Adipocyte (in vitro differentiated cells): ENCODE data around the gene BPIFB3.
"Not testable (repeated sequence)": the region's sequence is repeated elsewhere in the genome, so short reads cannot be mapped to it uniquely, and the experiment has no call there.

Source experiments
- DNase-seq: peaks from one replicate; pipeline ENCODE4 v3.0.0-alpha.2; 2015; ENCODE audit warnings: low read depth
- H3K27me3 ChIP-seq: replicated peaks from 2 replicates; pipeline ENCODE4 v1.7.0; 2013; ENCODE audit warnings: mild to moderate bottlenecking, low read length, moderate library complexity; ENCODE audit not compliant: control insufficient read depth, insufficient read depth
- H3K36me3 ChIP-seq: 2 replicates; pipeline ENCODE4 v1.7.0; 2013; ENCODE audit warnings: low read length, mild to moderate bottlenecking, moderate library complexity; ENCODE audit not compliant: control insufficient read depth, insufficient read depth, severe bottlenecking
- H3K4me1 ChIP-seq: 2 replicates; pipeline ENCODE4 v1.7.0; 2013; ENCODE audit warnings: mild to moderate bottlenecking, low read length, moderate library complexity; ENCODE audit not compliant: control insufficient read depth, insufficient read depth
- H3K4me3 ChIP-seq: 2 replicates; pipeline ENCODE4 v1.7.0; 2013; ENCODE audit warnings: mild to moderate bottlenecking, low read length, moderate library complexity
- H3K9ac ChIP-seq: 2 replicates; pipeline ENCODE4 v1.7.0; 2013; ENCODE audit warnings: mild to moderate bottlenecking, low read length, moderate library complexity
- H3K9me3 ChIP-seq: 2 replicates; pipeline ENCODE4 v1.7.0; 2013; ENCODE audit warnings: mild to moderate bottlenecking, low read length, moderate library complexity; ENCODE audit not compliant: control insufficient read depth

The BPIFB3 gene

GRCh38 chr20:33034901-33035492, 18.7 kb upstream of the BPIFB3 start:
- Histone ChIP-seq H3K4me3 (no peak overlapping the region), H3K9ac (no peak overlapping the region), H3K4me1 (no peaks in the 10 kb centered on the region), H3K27me3 (peaks cover 75% of the 10 kb centered on the region), H3K36me3 (no peaks in the 10 kb centered on the region), H3K9me3 (no peaks in the 10 kb centered on the region)
- DNase-seq, result no peak

GRCh38 chr20:33037456-33037855, 16.2 kb upstream of the BPIFB3 start:
- H3K36me3 ChIP-seq, result no peaks in the 10 kb centered on the region
- H3K27me3 ChIP-seq, result peaks cover 60% of the 10 kb centered on the region
- DNase-seq, result no peak
- no peaks in the 10 kb centered on the region for H3K9me3 ChIP-seq
- no peak overlapping the region for H3K9ac ChIP-seq
- no peak overlapping the region for H3K4me3 ChIP-seq
- no peaks in the 10 kb centered on the region for H3K4me1 ChIP-seq

GRCh38 chr20:33038243-33038642, 15.5 kb upstream of the BPIFB3 start:
- Histone ChIP-seq H3K9me3 (no peaks in the 10 kb centered on the region), H3K36me3 (no peaks in the 10 kb centered on the region), H3K4me3 (no peak overlapping the region), H3K27me3 (peaks cover 54% of the 10 kb centered on the region), H3K9ac (no peak overlapping the region), H3K4me1 (no peaks in the 10 kb centered on the region)
- DNase-seq, result no peak

- Histone ChIP-seq H3K36me3 (no peaks in the 10 kb centered on the region), H3K27me3 (peaks cover 22% of the 10 kb centered on the region), H3K9me3 (peaks cover 18% of the 10 kb centered on the region), H3K9ac (no peak overlapping the region), H3K4me3 (no peak overlapping the region), H3K4me1 (no peaks in the 10 kb centered on the region)
- no peak for DNase-seq
Observed at GRCh38 chr20:33042430-33042829, 11.3 kb upstream of the BPIFB3 start.

- Histone ChIP-seq H3K27me3 (peaks cover 17% of the 10 kb centered on the region), H3K36me3 (no peaks in the 10 kb centered on the region), H3K9me3 (peaks cover 18% of the 10 kb centered on the region), H3K4me3 (no peak overlapping the region), H3K9ac (no peak overlapping the region), H3K4me1 (no peaks in the 10 kb centered on the region)
- DNase-seq, result no peak
Observed at GRCh38 chr20:33042983-33043730, 10.5 kb upstream of the BPIFB3 start.

- Histone ChIP-seq H3K4me1 (no peaks in the 10 kb centered on the region), H3K9ac (no peak overlapping the region), H3K4me3 (no peak overlapping the region)
Observed at GRCh38 chr20:33043731-33044181, 9.9 kb upstream of the BPIFB3 start.

GRCh38 chr20:33045129-33045721, 8.5 kb upstream of the BPIFB3 start:
- H3K4me1 ChIP-seq, H3K36me3 ChIP-seq, H3K4me3 ChIP-seq, H3K9ac ChIP-seq, DNase-seq, H3K27me3 ChIP-seq: not testable (repeated sequence)
- H3K9me3 ChIP-seq, result peaks cover 18% of the 10 kb centered on the region

More at GRCh38 chr20:33043731-33044181, 9.9 kb upstream of the BPIFB3 start:
- Histone ChIP-seq H3K27me3 (peaks cover 14% of the 10 kb centered on the region), H3K36me3 (no peaks in the 10 kb centered on the region), H3K9me3 (peaks cover 18% of the 10 kb centered on the region)
- DNase-seq, result no peak

- Histone ChIP-seq H3K4me3 (no peak overlapping the region), H3K27me3 (peaks cover 8% of the 10 kb centered on the region), H3K4me1 (no peaks in the 10 kb centered on the region), H3K36me3 (no peaks in the 10 kb centered on the region), H3K9ac (no peak overlapping the region), H3K9me3 (peaks cover 24% of the 10 kb centered on the region)
- DNase-seq, result no peak
Observed at GRCh38 chr20:33046412-33046811, 7.3 kb upstream of the BPIFB3 start.

- Histone ChIP-seq H3K9ac (no peak overlapping the region), H3K36me3 (no peaks in the 10 kb centered on the region), H3K27me3 (peaks cover 26% of the 10 kb centered on the region), H3K9me3 (peaks cover 9% of the 10 kb centered on the region), H3K4me3 (no peak overlapping the region), H3K4me1 (no peaks in the 10 kb centered on the region)
- DNase-seq, result no peak
Observed at GRCh38 chr20:33051333-33051732, 2.4 kb upstream of the BPIFB3 start.

- Histone ChIP-seq H3K4me3 (no peak overlapping the region), H3K27me3 (peaks cover 44% of the 10 kb centered on the region), H3K9me3 (peaks cover 6% of the 10 kb centered on the region), H3K4me1 (no peaks in the 10 kb centered on the region), H3K9ac (no peak overlapping the region), H3K36me3 (no peaks in the 10 kb centered on the region)
- DNase-seq, result no peak
Observed at GRCh38 chr20:33054381-33054780, 678 bp downstream of the BPIFB3 start.

GRCh38 chr20:33054791-33055190, 1.1 kb downstream of the BPIFB3 start:
- DNase-seq, result no peak
- no peaks in the 10 kb centered on the region for H3K36me3 ChIP-seq
- H3K9me3 ChIP-seq, result peaks cover 6% of the 10 kb centered on the region
- peaks cover 44% of the 10 kb centered on the region for H3K27me3 ChIP-seq
- H3K9ac ChIP-seq, result no peak overlapping the region
- H3K4me1 ChIP-seq, result no peaks in the 10 kb centered on the region
- H3K4me3 ChIP-seq, result no peak overlapping the region
